PFSK-1 (cell line): ENCODE data around the gene NT5DC3.

Experiments
- FOXP2 ChIP-seq: optimal IDR thresholded peaks from 2 replicates; pipeline ENCODE3; 2011; ENCODE audit warnings: borderline replicate concordance, control low read depth, inconsistent platforms; ENCODE audit not compliant: insufficient read depth; ENCODE audit errors: extremely low read length, extremely low read depth
- POLR2AphosphoS5 ChIP-seq: IDR thresholded peaks from 2 replicates; pipeline ENCODE4 v1.6.1; 2012; ENCODE audit warnings: low read depth, mild to moderate bottlenecking, control low read depth, low read length, moderate library complexity
- REST ChIP-seq, 2 experiments: IDR thresholded peaks; 2 replicates each; pipeline versions ENCODE4 v1.6.1 to v1.8.0; 2011 to 2012; ENCODE audit warnings: low read depth in 2 of 2, low read length in 2 of 2, control low read depth in 1 of 2, inconsistent platforms in 1 of 2, mild to moderate bottlenecking in 1 of 2, moderate library complexity in 1 of 2; ENCODE audit not compliant: insufficient read depth in 1 of 2
- SIN3A ChIP-seq: IDR thresholded peaks from 2 replicates; pipeline ENCODE4 v1.6.1; 2012; ENCODE audit warnings: mild to moderate bottlenecking, low read length, moderate library complexity, borderline replicate concordance; ENCODE audit not compliant: insufficient read depth
- TAF1 ChIP-seq: IDR thresholded peaks from 2 replicates; pipeline ENCODE4 v1.6.1; 2012; ENCODE audit warnings: low read length, control low read depth, borderline replicate concordance; ENCODE audit not compliant: insufficient read depth

NT5DC3 gene

GRCh38 chr12:103852498-103852997, 11.5 kb upstream of the NT5DC3 start:
- no peak for TF ChIP-seq POLR2AphosphoS5
- no peak for TF ChIP-seq TAF1
- TF ChIP-seq REST (IDR thresholded peaks at IDR 0.05; ENCODE audit: insufficient read depth in 1 of 2, low read depth in 2 of 2, low read length in 2 of 2) = no peak
- TF ChIP-seq FOXP2 = no peak
- TF ChIP-seq SIN3A = no peak

GRCh38 chr12:103851127-103851526, 10.1 kb upstream of the NT5DC3 start:
- TF ChIP-seq SIN3A (no peak), FOXP2 (no peak), TAF1 (no peak), POLR2AphosphoS5 (no peak), REST (IDR thresholded peaks at IDR 0.05; ENCODE audit: insufficient read depth in 1 of 2, low read depth in 2 of 2, low read length in 2 of 2) (no peak)

DNA sequence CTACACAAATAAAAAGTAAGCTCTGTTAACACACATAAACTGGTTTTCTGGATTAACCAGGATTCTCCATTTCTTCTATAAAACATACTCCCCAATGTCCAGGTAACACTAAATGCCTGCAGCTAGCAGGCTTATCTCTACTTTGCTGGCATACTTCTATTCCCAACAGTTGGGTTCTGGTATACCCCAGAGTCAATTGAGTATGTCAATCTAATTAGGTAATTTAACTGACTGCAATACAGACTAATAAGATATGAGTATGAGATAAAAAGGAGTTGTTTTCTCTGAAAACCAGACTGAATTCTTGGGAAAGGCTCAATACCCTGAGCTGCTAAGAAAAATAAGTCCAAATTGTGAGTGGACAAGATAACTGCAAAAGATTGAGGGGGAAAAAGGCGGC, 9.4 kb upstream of the NT5DC3 start:
- no peak for TF ChIP-seq POLR2AphosphoS5
- TF ChIP-seq FOXP2 = no peak

- no peak for TF ChIP-seq FOXP2
- no peak for TF ChIP-seq TAF1
- TF ChIP-seq SIN3A = no peak
- TF ChIP-seq REST (IDR thresholded peaks at IDR 0.05; ENCODE audit: insufficient read depth in 1 of 2, low read depth in 2 of 2, low read length in 2 of 2) = no peak
- no peak for TF ChIP-seq POLR2AphosphoS5
Observed at GRCh38 chr12:103848917-103849491, 8.0 kb upstream of the NT5DC3 start.

DNA sequence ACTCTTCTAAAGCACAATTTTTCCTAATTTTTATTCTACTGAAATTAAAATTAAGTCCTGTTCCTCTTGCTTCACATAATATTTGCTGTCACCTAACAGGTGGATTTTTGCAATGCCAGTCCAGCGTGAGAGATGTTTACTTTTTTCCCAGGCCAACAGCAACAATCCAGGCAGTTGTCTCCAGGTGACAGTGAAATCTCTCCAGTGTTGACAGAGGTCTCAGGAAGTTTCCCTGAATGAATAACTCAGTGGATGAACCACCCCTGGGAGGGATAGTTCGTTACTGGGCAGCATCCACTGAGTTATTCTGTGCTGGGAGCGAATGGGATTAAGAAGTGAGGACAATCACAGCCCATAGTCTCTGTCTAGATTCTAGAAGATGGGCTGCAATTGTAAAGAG, 7.1 kb upstream of the NT5DC3 start:
- no peak for TF ChIP-seq REST (IDR thresholded peaks at IDR 0.05; ENCODE audit: insufficient read depth in 1 of 2, low read depth in 2 of 2, low read length in 2 of 2)
- TF ChIP-seq SIN3A = no peak
- TF ChIP-seq POLR2AphosphoS5 = no peak
- no peak for TF ChIP-seq TAF1
- no peak for TF ChIP-seq FOXP2
